Glutamatergic neuron (in vitro differentiated cells): ENCODE measurements around the gene ATP10B. TPM values are rescaled to one million over a fixed set of nuclear protein-coding genes. Genes with fewer than 3 reads are reported as not detected.
"Not testable (repeated sequence)": the region's sequence is repeated elsewhere in the genome, so short reads cannot be mapped to it uniquely, and the experiment has no call there.

Source experiments
- DNase-seq: peaks from one replicate; pipeline ENCODE4 v3.0.0; 2022
- H3K27ac Mint-ChIP-seq: one replicate; pipeline ENCODE4 v1.8.0; 2020; ENCODE audit warnings: mild to moderate bottlenecking, mixed read lengths, inconsistent platforms; ENCODE audit not compliant: unreplicated experiment
- H3K27me3 Mint-ChIP-seq: one replicate; pipeline ENCODE4 v1.8.0; 2020; ENCODE audit warnings: mild to moderate bottlenecking, moderate library complexity, mixed read lengths, inconsistent platforms; ENCODE audit not compliant: unreplicated experiment
- H3K36me3 Mint-ChIP-seq: one replicate; pipeline ENCODE4 v1.8.0; 2020; ENCODE audit warnings: mild to moderate bottlenecking, mixed read lengths, inconsistent platforms; ENCODE audit not compliant: unreplicated experiment
- H3K4me1 Mint-ChIP-seq: one replicate; pipeline ENCODE4 v1.8.0; 2020; ENCODE audit warnings: mild to moderate bottlenecking, low read depth, mixed read lengths, inconsistent platforms; ENCODE audit not compliant: unreplicated experiment
- H3K4me3 Mint-ChIP-seq: one replicate; pipeline ENCODE4 v1.8.0; 2020; ENCODE audit warnings: mild to moderate bottlenecking, mixed read lengths, inconsistent platforms; ENCODE audit not compliant: unreplicated experiment
- H3K9me3 Mint-ChIP-seq: one replicate; pipeline ENCODE4 v1.8.0; 2020; ENCODE audit warnings: mild to moderate bottlenecking, moderate library complexity, mixed read lengths, inconsistent platforms; ENCODE audit not compliant: unreplicated experiment
- CTCF ChIP-seq: fragments of 200-600 bp; sonication (generic); IDR thresholded peaks from one replicate; pipeline ENCODE4 v1.5.0; 2021; ENCODE audit not compliant: partially characterized antibody, unreplicated experiment
- total RNA-seq: library from RNA; stranded (reverse); fragmentation: NEBNext Ultra II Directional; extraction: Animal tissue kit (Norgen Biotek cat#: 25700); gene quantifications from one replicate; pipeline ENCODE4 v1.2.1, GENCODE V29; 2021; ENCODE audit not compliant: unreplicated experiment

The ATP10B gene
- total RNA-seq, 1 donor from 2014 or later: not detected

- no peak for DNase-seq
- H3K4me3 Mint-ChIP-seq: no peak overlapping the region
- no peaks in the 10 kb centered on the region for H3K36me3 Mint-ChIP-seq
- H3K4me1 Mint-ChIP-seq: no peaks in the 10 kb centered on the region
- H3K27ac Mint-ChIP-seq: no peak overlapping the region
- TF ChIP-seq CTCF: no peak
- H3K9me3 Mint-ChIP-seq: no peaks in the 10 kb centered on the region
- H3K27me3 Mint-ChIP-seq: no peaks in the 10 kb centered on the region
Observed at GRCh38 chr5:160835818-160836528, 16.0 kb downstream of the ATP10B start.

- Mint-ChIP-seq H3K27me3 (no peaks in the 10 kb centered on the region), H3K27ac (no peak overlapping the region), H3K4me1 (no peaks in the 10 kb centered on the region), H3K36me3 (no peaks in the 10 kb centered on the region), H3K4me3 (no peak overlapping the region), H3K9me3 (no peaks in the 10 kb centered on the region)
- DNase-seq: no peak
- TF ChIP-seq CTCF: no peak
Observed at GRCh38 chr5:160835376-160835775, 16.6 kb downstream of the ATP10B start.

- Mint-ChIP-seq H3K27me3 (no peaks in the 10 kb centered on the region), H3K36me3 (no peaks in the 10 kb centered on the region), H3K4me1 (no peaks in the 10 kb centered on the region), H3K9me3 (no peaks in the 10 kb centered on the region), H3K4me3 (no peak overlapping the region), H3K27ac (no peak overlapping the region)
- no peak for DNase-seq
- no peak for TF ChIP-seq CTCF
Observed at GRCh38 chr5:160833806-160834205, 18.2 kb downstream of the ATP10B start.

GRCh38 chr5:160831801-160832200, 20.2 kb downstream of the ATP10B start:
- H3K27me3 Mint-ChIP-seq: peaks cover 2% of the 10 kb centered on the region
- H3K9me3 Mint-ChIP-seq: no peaks in the 10 kb centered on the region
- no peaks in the 10 kb centered on the region for H3K36me3 Mint-ChIP-seq
- H3K4me1 Mint-ChIP-seq: no peaks in the 10 kb centered on the region
- DNase-seq: no peak
- TF ChIP-seq CTCF: no peak
- no peak overlapping the region for H3K4me3 Mint-ChIP-seq
- H3K27ac Mint-ChIP-seq: no peak overlapping the region

- Mint-ChIP-seq H3K27me3 (peaks cover 3% of the 10 kb centered on the region), H3K27ac (no peak overlapping the region), H3K4me3 (no peak overlapping the region), H3K4me1 (no peaks in the 10 kb centered on the region), H3K36me3 (no peaks in the 10 kb centered on the region), H3K9me3 (no peaks in the 10 kb centered on the region)
- no peak for DNase-seq
- TF ChIP-seq CTCF: no peak
Observed at GRCh38 chr5:160824301-160825001, 27.6 kb downstream of the ATP10B start.

- not testable (repeated sequence) for H3K4me3 Mint-ChIP-seq, H3K27ac Mint-ChIP-seq, H3K36me3 Mint-ChIP-seq, DNase-seq, H3K4me1 Mint-ChIP-seq, H3K27me3 Mint-ChIP-seq, H3K9me3 Mint-ChIP-seq
Observed at GRCh38 chr5:160812996-160813395, 39.0 kb downstream of the ATP10B start.
